ENCODE measurements around the gene UBXN7. TPM values are rescaled to one million over a fixed set of nuclear protein-coding genes. Genes with fewer than 3 reads are reported as not detected.
"Not testable (repeated sequence)": the region's sequence is repeated elsewhere in the genome, so short reads cannot be mapped to it uniquely, and the experiment has no call there.

UBXN7 gene
- total RNA-seq, 1 donor from 2014 or later = 65.5 TPM

DNA sequence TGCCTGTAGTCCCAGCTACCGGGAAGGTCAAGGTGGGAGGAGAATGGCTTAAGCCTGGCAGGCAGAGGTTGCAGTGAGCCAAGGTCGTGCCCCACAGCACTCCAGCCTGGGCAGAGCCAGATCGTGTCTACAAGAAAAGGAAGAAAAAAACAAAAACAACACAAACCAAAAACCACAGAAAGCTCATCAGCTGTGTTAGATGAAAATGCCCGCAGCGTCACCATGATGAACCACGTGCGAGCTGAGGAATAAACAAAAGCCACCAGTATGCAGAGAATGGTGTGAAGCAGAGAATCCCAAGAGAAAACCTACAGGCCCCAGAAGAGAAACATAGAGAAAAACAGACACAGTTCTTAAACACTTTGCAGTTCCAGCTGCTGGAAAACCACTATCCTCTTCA, 74.3 kb downstream of the UBXN7 start:
- Mint-ChIP-seq H3K27ac (peak overlapping the region; percentile 39), H3K4me1 (peaks cover 9% of the 10 kb centered on the region), H3K9me3 (no peaks in the 10 kb centered on the region), H3K4me3 (no peak overlapping the region), H3K27me3 (no peaks in the 10 kb centered on the region), H3K36me3 (ENCODE audit: low read depth) (peaks cover 69% of the 10 kb centered on the region)
- DNase-seq = no peak
- intact Hi-C loops (cut with micrococcal nuclease) = no loop called here

- Mint-ChIP-seq H3K27ac (no peak overlapping the region), H3K36me3 (ENCODE audit: low read depth) (peaks cover 60% of the 10 kb centered on the region), H3K9me3 (no peaks in the 10 kb centered on the region), H3K4me3 (no peak overlapping the region), H3K27me3 (no peaks in the 10 kb centered on the region), H3K4me1 (peaks cover 9% of the 10 kb centered on the region)
- no peak for DNase-seq
- intact Hi-C loops (cut with micrococcal nuclease) = no loop called here
Measured at GRCh38 chr3:196356556-196356955, 75.7 kb downstream of the UBXN7 start.

DNA sequence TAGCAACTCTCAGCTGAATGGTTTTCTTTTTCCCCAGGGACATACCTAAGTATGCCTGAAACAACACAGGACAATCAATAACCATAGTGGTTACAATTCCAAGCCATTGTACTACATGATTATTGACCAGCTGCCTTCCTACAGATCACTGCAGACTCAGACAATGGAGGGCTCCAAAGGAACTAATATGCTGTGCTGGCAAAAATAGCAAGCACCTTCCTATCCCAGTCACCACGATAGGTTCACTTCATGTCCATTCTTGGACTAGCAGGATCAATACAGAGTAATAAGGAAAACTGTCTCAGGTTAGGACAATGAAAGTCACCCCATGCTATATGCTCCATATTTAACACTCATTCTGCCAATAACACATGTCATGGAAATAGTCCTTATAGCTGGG, 76.6 kb downstream of the UBXN7 start:
- peaks cover 54% of the 10 kb centered on the region for H3K36me3 Mint-ChIP-seq (ENCODE audit: low read depth)
- H3K27ac Mint-ChIP-seq = no peak overlapping the region
- peaks cover 9% of the 10 kb centered on the region for H3K4me1 Mint-ChIP-seq
- no peak overlapping the region for H3K4me3 Mint-ChIP-seq
- no peaks in the 10 kb centered on the region for H3K9me3 Mint-ChIP-seq
- no peak for DNase-seq
- H3K27me3 Mint-ChIP-seq = no peaks in the 10 kb centered on the region
- intact Hi-C loops (cut with micrococcal nuclease) = no loop called here

DNA sequence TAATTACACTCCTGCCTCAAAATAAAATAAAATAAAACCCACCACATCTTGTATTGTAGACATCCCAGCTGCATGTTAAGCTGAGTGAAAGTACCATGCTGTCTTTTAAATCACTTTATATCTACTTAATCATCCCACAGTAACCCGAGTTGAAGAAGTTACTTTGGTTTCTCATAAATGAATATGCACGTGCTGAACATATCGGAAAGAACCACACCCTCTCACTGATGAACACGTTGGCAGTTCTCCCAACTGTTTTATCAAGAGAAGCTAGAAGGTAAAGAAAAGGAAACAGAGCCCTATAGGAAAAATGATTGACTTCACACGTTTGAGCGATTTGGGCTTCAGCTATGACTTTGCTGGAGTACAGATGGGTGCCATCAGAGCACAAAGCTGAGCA, 78.1 kb downstream of the UBXN7 start:
- Mint-ChIP-seq H3K4me3 (no peak overlapping the region), H3K27ac (no peak overlapping the region), H3K9me3 (no peaks in the 10 kb centered on the region), H3K4me1 (peaks cover 7% of the 10 kb centered on the region), H3K36me3 (ENCODE audit: low read depth) (peaks cover 46% of the 10 kb centered on the region), H3K27me3 (no peaks in the 10 kb centered on the region)
- no peak for DNase-seq
- intact Hi-C loops (cut with micrococcal nuclease) = no loop called here

DNA sequence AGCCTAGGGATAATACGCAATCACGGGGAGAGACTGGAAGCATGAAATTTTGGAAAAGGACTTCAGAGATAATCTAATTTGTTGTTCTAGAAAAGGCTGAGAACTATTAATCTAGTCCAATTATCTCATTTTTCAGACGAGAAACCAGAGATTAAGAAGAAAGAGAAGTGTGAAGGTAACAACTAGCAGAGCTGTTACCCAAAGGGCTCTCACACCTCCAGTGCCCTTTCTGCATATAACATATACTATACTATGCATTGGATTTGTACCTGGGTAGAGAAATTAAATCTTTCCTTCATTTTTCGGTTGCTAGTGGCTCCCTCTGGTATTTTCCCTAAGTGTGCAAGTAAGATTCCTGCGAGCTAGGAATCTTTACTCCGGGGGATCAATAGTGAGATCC, 80.7 kb downstream of the UBXN7 start:
- H3K27ac Mint-ChIP-seq = no peak overlapping the region
- H3K9me3 Mint-ChIP-seq = no peaks in the 10 kb centered on the region
- no peaks in the 10 kb centered on the region for H3K27me3 Mint-ChIP-seq
- no peak overlapping the region for H3K4me3 Mint-ChIP-seq
- intact Hi-C loops (cut with micrococcal nuclease) = no loop called here
- no peak for DNase-seq
- no peaks in the 10 kb centered on the region for H3K4me1 Mint-ChIP-seq
- H3K36me3 Mint-ChIP-seq (ENCODE audit: low read depth) = peaks cover 38% of the 10 kb centered on the region

- Mint-ChIP-seq H3K36me3 (ENCODE audit: low read depth) (peaks cover 30% of the 10 kb centered on the region), H3K27ac (no peak overlapping the region), H3K4me3 (no peak overlapping the region), H3K9me3 (no peaks in the 10 kb centered on the region), H3K4me1 (no peaks in the 10 kb centered on the region), H3K27me3 (no peaks in the 10 kb centered on the region)
- intact Hi-C loops (cut with micrococcal nuclease) = no loop called here
- no peak for DNase-seq
Measured at GRCh38 chr3:196350067-196350466, 82.2 kb downstream of the UBXN7 start.

- Mint-ChIP-seq H3K4me3 (no peak overlapping the region), H3K36me3 (ENCODE audit: low read depth) (peaks cover 24% of the 10 kb centered on the region), H3K9me3 (no peaks in the 10 kb centered on the region)
Measured at GRCh38 chr3:196348698-196349097, 83.5 kb downstream of the UBXN7 start.

DNA sequence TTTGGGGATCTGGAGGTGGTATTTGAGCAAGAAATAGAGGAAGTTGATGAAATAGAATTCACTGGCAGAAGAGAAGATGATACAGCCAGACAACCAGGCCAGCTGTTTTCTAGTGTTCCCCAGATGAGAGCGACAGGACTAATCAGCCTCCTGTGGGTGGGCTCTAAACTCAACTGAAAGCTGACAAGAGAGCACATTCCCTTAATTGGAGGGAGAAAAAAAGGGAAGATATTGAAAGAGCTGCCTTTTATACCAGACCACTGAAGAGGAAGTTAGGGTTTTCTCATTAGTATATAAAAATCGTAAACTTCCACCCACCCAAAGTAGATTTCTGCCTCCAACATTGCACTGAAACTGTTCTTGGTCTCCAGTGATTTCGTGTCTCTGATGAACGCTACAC, 87.6 kb downstream of the UBXN7 start:
- H3K36me3 Mint-ChIP-seq (ENCODE audit: low read depth) = peaks cover 17% of the 10 kb centered on the region
- H3K4me3 Mint-ChIP-seq = no peak overlapping the region
- intact Hi-C loops (cut with micrococcal nuclease) = no loop called here
- DNase-seq = no peak
- peaks cover 6% of the 10 kb centered on the region for H3K4me1 Mint-ChIP-seq
- no peak overlapping the region for H3K27ac Mint-ChIP-seq
- peaks cover 2% of the 10 kb centered on the region for H3K27me3 Mint-ChIP-seq
- no peaks in the 10 kb centered on the region for H3K9me3 Mint-ChIP-seq

More at GRCh38 chr3:196348698-196349097, 83.5 kb downstream of the UBXN7 start:
- Mint-ChIP-seq H3K27ac (no peak overlapping the region), H3K27me3 (no peaks in the 10 kb centered on the region), H3K4me1 (peaks cover 6% of the 10 kb centered on the region)
- no peak for DNase-seq
- intact Hi-C loops (cut with micrococcal nuclease) = no loop called here

- H3K4me1 Mint-ChIP-seq; H3K4me3 Mint-ChIP-seq; H3K27me3 Mint-ChIP-seq; DNase-seq; intact Hi-C loops (cut with micrococcal nuclease); H3K9me3 Mint-ChIP-seq; H3K27ac Mint-ChIP-seq: not testable (repeated sequence)
- peaks cover 13% of the 10 kb centered on the region for H3K36me3 Mint-ChIP-seq (ENCODE audit: low read depth)
Measured at GRCh38 chr3:196343917-196344316, 88.3 kb downstream of the UBXN7 start.

DNA sequence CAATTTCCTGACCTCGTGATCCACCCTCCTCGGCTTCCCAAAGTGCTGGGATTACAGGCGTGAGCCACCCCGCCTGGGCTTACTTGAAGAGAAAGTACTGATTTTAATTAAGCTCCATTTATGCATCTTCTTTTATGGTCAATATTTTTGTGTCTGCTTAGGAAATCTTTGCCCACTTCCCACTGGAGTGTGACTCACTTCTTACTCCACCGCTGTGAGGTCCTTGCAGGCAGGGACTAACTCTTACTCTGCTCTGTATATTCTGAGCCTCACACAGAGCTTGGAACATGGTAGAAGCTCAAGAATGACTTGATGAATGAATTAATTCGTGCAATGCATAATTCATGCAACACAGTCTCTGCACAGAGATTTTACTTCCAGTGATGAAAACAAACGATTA, 91.1 kb downstream of the UBXN7 start:
- no peak for DNase-seq
- H3K4me1 Mint-ChIP-seq = peaks cover 6% of the 10 kb centered on the region
- H3K9me3 Mint-ChIP-seq = no peaks in the 10 kb centered on the region
- H3K4me3 Mint-ChIP-seq = no peak overlapping the region
- H3K27me3 Mint-ChIP-seq = peaks cover 2% of the 10 kb centered on the region
- peaks cover 7% of the 10 kb centered on the region for H3K36me3 Mint-ChIP-seq (ENCODE audit: low read depth)
- no peak overlapping the region for H3K27ac Mint-ChIP-seq
- intact Hi-C loops (cut with micrococcal nuclease) = no loop called here

- Mint-ChIP-seq H3K9me3 (no peaks in the 10 kb centered on the region), H3K27ac (no peak overlapping the region), H3K4me3 (no peak overlapping the region), H3K36me3 (ENCODE audit: low read depth) (peaks cover 2% of the 10 kb centered on the region), H3K4me1 (peaks cover 6% of the 10 kb centered on the region), H3K27me3 (peaks cover 2% of the 10 kb centered on the region)
- intact Hi-C loops (cut with micrococcal nuclease) = no loop called here
- DNase-seq = no peak
Measured at GRCh38 chr3:196340466-196340865, 91.8 kb downstream of the UBXN7 start.

- no peak overlapping the region for H3K4me3 Mint-ChIP-seq
- no peak for DNase-seq
Measured at GRCh38 chr3:196339493-196340254, 92.6 kb downstream of the UBXN7 start.

GRCh38 chr3:196339044-196339443, 93.2 kb downstream of the UBXN7 start:
- Mint-ChIP-seq H3K4me3 (no peak overlapping the region), H3K4me1 (no peaks in the 10 kb centered on the region), H3K27me3 (peaks cover 2% of the 10 kb centered on the region), H3K36me3 (ENCODE audit: low read depth) (no peaks in the 10 kb centered on the region), H3K27ac (no peak overlapping the region), H3K9me3 (no peaks in the 10 kb centered on the region)
- intact Hi-C loops (cut with micrococcal nuclease) = no loop called here
- no peak for DNase-seq

More at GRCh38 chr3:196339493-196340254, 92.6 kb downstream of the UBXN7 start:
- Mint-ChIP-seq H3K36me3 (ENCODE audit: low read depth) (no peaks in the 10 kb centered on the region), H3K27me3 (peaks cover 2% of the 10 kb centered on the region), H3K27ac (no peak overlapping the region), H3K9me3 (no peaks in the 10 kb centered on the region), H3K4me1 (peaks cover 2% of the 10 kb centered on the region)
- intact Hi-C loops (cut with micrococcal nuclease) = no loop called here

- H3K36me3 Mint-ChIP-seq (ENCODE audit: low read depth) = no peaks in the 10 kb centered on the region
- H3K27me3 Mint-ChIP-seq = peaks cover 5% of the 10 kb centered on the region
- no peak overlapping the region for H3K4me3 Mint-ChIP-seq
- intact Hi-C loops (cut with micrococcal nuclease) = no loop called here
- H3K27ac Mint-ChIP-seq = no peak overlapping the region
- no peaks in the 10 kb centered on the region for H3K9me3 Mint-ChIP-seq
- no peaks in the 10 kb centered on the region for H3K4me1 Mint-ChIP-seq
- no peak for DNase-seq
Measured at GRCh38 chr3:196336319-196337145, 95.7 kb downstream of the UBXN7 start.
